Measurements from ENCODE around the gene RANGAP1. TPM values are rescaled to one million over a fixed set of nuclear protein-coding genes. Genes with fewer than 3 reads are reported as not detected.

Gene RANGAP1
- total and polyA plus RNA-seq, 2 of the 8 experiments (the other 6 are each of a cell fraction or from before 2014, with no cell fraction given): 121 to 171 TPM

- Histone ChIP-seq H2BK5ac (ENCODE audit: low read depth, low read length) (no peak overlapping the region; the same call in 1 of the 2 replicates), H2AFZ (ENCODE audit: low read length) (no peak overlapping the region), H3K36me3 (ENCODE audit: control insufficient read depth in 2 of 4, insufficient read depth in 4 of 4, low read length in 3 of 4) (peaks cover 41 to 72% (median 63%) of the 10 kb centered on the region in 4 experiments), H2BK15ac (ENCODE audit: low read length) (no peak overlapping the region), H3K23me2 (ENCODE audit: low read depth, low read length) (no peaks in the 10 kb centered on the region), H3K79me1 (ENCODE audit: low read depth, low read length) (no peaks in the 10 kb centered on the region), H3K4me1 (replicated peaks in 1 of 4; ENCODE audit: control insufficient read depth in 3 of 4, insufficient read depth in 4 of 4, low read length in 3 of 4) (peaks cover 0 to 1% (median 0%) of the 10 kb centered on the region in 4 experiments; a peak in 3 of 7 replicates), H3K23ac (ENCODE audit: insufficient read length) (no peak overlapping the region), H2BK12ac (ENCODE audit: low read depth, low read length) (no peak overlapping the region), H2BK20ac (ENCODE audit: low read length) (no peak overlapping the region), H4K20me1 (replicated peaks in 1 of 2; ENCODE audit: control insufficient read depth in 1 of 2, insufficient read depth in 2 of 2, low read length in 2 of 2) (peaks cover 0 to 21% of the 10 kb centered on the region in 2 experiments), H3K4me2 (ENCODE audit: insufficient read depth in 1 of 2, low read depth in 2 of 2, low read length in 2 of 2) (no peak overlapping the region), H3K27ac (ENCODE audit: low read depth, low read length) (no peak overlapping the region), H3K14ac (ENCODE audit: insufficient read length) (no peak overlapping the region), H2AK5ac (ENCODE audit: low read depth, low read length) (no peak overlapping the region), H3K9me3 (ENCODE audit: insufficient read depth in 2 of 2, low read depth in 1 of 2, low read length in 1 of 2) (no peaks in the 10 kb centered on the region), H4K8ac (ENCODE audit: extremely low read depth, insufficient read depth, low read length) (no peak overlapping the region), H3K56ac (replicated peaks; ENCODE audit: insufficient read length, low read depth, low read length) (no peak overlapping the region), H3K4ac (replicated peaks; ENCODE audit: insufficient read length, low read depth, low read length) (no peak overlapping the region), H4K91ac (replicated peaks; ENCODE audit: insufficient read length, low read length) (no peak overlapping the region), H4K5ac (ENCODE audit: insufficient read length, low read depth, low read length) (no peak overlapping the region), H2BK120ac (replicated peaks; ENCODE audit: low read depth, low read length) (no peak overlapping the region), H3K4me3 (ENCODE audit: extremely low read depth in 1 of 4, insufficient read depth in 2 of 4, low read depth in 3 of 4, low read length in 4 of 4) (no peak overlapping the region), H3K9ac (replicated peaks in 1 of 4; ENCODE audit: extremely low read depth in 1 of 4, low read depth in 3 of 4, low read length in 3 of 4) (no peak overlapping the region), H3K18ac (ENCODE audit: extremely low read depth, low read length) (no peak overlapping the region), H3K79me2 (ENCODE audit: control insufficient read depth in 1 of 2, insufficient read depth in 2 of 2, low read length in 2 of 2) (no peaks in the 10 kb centered on the region), H3K27me3 (replicated peaks in 1 of 4; ENCODE audit: control insufficient read depth in 3 of 4, extremely low read depth in 1 of 4, insufficient read depth in 3 of 4, low read length in 3 of 4) (no peaks in the 10 kb centered on the region)
- TF ChIP-seq KDM1A (IDR thresholded peaks at IDR 0.05; ENCODE audit: borderline replicate concordance, low read length): no peak
- no peak for TF ChIP-seq CBX8 (IDR thresholded peaks at IDR 0.05; ENCODE audit: borderline replicate concordance, low read depth, low read length)
- TF ChIP-seq CHD1 (IDR thresholded peaks at IDR 0.05; ENCODE audit: low read depth, low read length): no peak
- no peak for TF ChIP-seq USF2 (IDR thresholded peaks at IDR 0.05; ENCODE audit: low read length)
- TF ChIP-seq POU5F1 (IDR thresholded peaks at IDR 0.05; ENCODE audit: low read depth, low read length): no peak
- TF ChIP-seq RAD21 (IDR thresholded peaks at IDR 0.05 in 1 of 2, conservative IDR thresholded peaks at IDR 0.05 in 1 of 2; ENCODE audit: low read depth in 2 of 2, low read length in 2 of 2): no peak
- no peak for TF ChIP-seq SUZ12 (IDR thresholded peaks at IDR 0.05; ENCODE audit: low read length)
- TF ChIP-seq MAFK (IDR thresholded peaks at IDR 0.05; ENCODE audit: low read depth, low read length): no peak
- no peak for FAIRE-seq
- ChIA-PET POLR2A (ENCODE audit: partially characterized antibody) (interaction anchor here (1.5 to 6.9 kb wide), 4 partner anchors 9 to 18 kb away, joined by 6 to 26 read pairs (median 18); no protein-coding TSS in a partner anchor), CTCF (ENCODE audit: partially characterized antibody) (interaction anchor here (1.6 to 4.4 kb wide), 2 partner anchors 8 to 11 kb away, joined by 10 to 23 read pairs; no protein-coding TSS in a partner anchor)
- 94% methylated on average over 10 of the region's 10 CpGs; no CpG with 5 or more reads in 1 of the 2 experiments for WGBS, 2 experiments (ENCODE audit: extremely low coverage in 1 of 2, insufficient coverage in 1 of 2, insufficient read length in 1 of 2, insufficient replicate concordance in 2 of 2, low coverage in 1 of 2, low lambda C conversion rate in 2 of 2, missing lambda C conversion rate in 1 of 2)
- no peak for DNase-seq (ENCODE audit: low read depth in 1 of 2, low spot score in 2 of 2)
Measured at GRCh38 chr22:41248758-41249157, 37.2 kb downstream of the RANGAP1 start.
